Fibroblast of lung (primary cell): Measurements from ENCODE around the gene MAS1L. TPM values are rescaled to one million over a fixed set of nuclear protein-coding genes. Genes with fewer than 3 reads are reported as not detected.

ENCODE experiments used
- DNase-seq, 2 donors: peaks; one replicate each; pipeline versions ENCODE4 v3.0.0 to v3.0.0-alpha.2; 2010; ENCODE audit warnings: low read depth in 2 of 2
- H2AFZ ChIP-seq: 2 replicates; pipeline ENCODE4 v1.5.1; 2012; ENCODE audit warnings: low read length, control low read depth, inconsistent platforms
- H3K27ac ChIP-seq: 2 replicates; pipeline ENCODE4 v1.5.1; 2011; ENCODE audit warnings: low read length, control low read depth; ENCODE audit not compliant: insufficient read depth
- H3K27me3 ChIP-seq: 2 replicates; pipeline ENCODE4 v1.5.1; 2011; ENCODE audit warnings: mild to moderate bottlenecking, low read length; ENCODE audit not compliant: control insufficient read depth, insufficient read depth
- H3K36me3 ChIP-seq: 2 replicates; pipeline ENCODE4 v1.5.1; 2011; ENCODE audit warnings: low read length; ENCODE audit not compliant: control insufficient read depth, insufficient read depth
- H3K4me1 ChIP-seq: 2 replicates; pipeline ENCODE4 v1.5.1; 2011; ENCODE audit warnings: low read length; ENCODE audit not compliant: control insufficient read depth, insufficient read depth; ENCODE audit errors: extremely low read depth
- H3K4me2 ChIP-seq: 2 replicates; pipeline ENCODE4 v1.5.1; 2011; ENCODE audit warnings: low read length, control low read depth; ENCODE audit not compliant: insufficient read depth; ENCODE audit errors: extremely low read depth
- H3K4me3 ChIP-seq, 4 experiments: fragments of 200-600 bp in 1 of 4; sonication (generic) in 1 of 4; replicated peaks in 1 of 4; 2 replicates each; pipeline ENCODE4 v1.5.1; 2011 to 2016; ENCODE audit warnings: low read length in 4 of 4, low read depth in 3 of 4, mild to moderate bottlenecking in 3 of 4, control low read depth in 2 of 4, inconsistent platforms in 1 of 4, mixed read lengths in 1 of 4; ENCODE audit not compliant: insufficient read depth in 1 of 4; ENCODE audit errors: control extremely low read depth in 1 of 4
- H3K79me2 ChIP-seq: 2 replicates; pipeline ENCODE4 v1.5.1; 2012; ENCODE audit warnings: mild to moderate bottlenecking, low read length, inconsistent platforms; ENCODE audit not compliant: control insufficient read depth, insufficient read depth
- H3K9ac ChIP-seq: 2 replicates; pipeline ENCODE4 v1.5.1; 2011; ENCODE audit warnings: mild to moderate bottlenecking, low read length, control low read depth; ENCODE audit not compliant: insufficient read depth
- H3K9me3 ChIP-seq: 2 replicates; pipeline ENCODE4 v1.5.1; 2012; ENCODE audit warnings: low read depth, low read length; ENCODE audit not compliant: control insufficient read depth, insufficient read depth
- H4K20me1 ChIP-seq: 2 replicates; pipeline ENCODE4 v1.5.1; 2011; ENCODE audit warnings: low read length; ENCODE audit not compliant: control insufficient read depth, insufficient read depth; ENCODE audit errors: extremely low read depth
- EZH2 ChIP-seq: IDR thresholded peaks from 2 replicates; pipeline ENCODE4 v1.5.1; 2012; ENCODE audit warnings: low read length, control low read depth, mild to moderate bottlenecking; ENCODE audit errors: missing control alignments
- polyA plus RNA-seq, 2 donors: library from polyadenylated mRNA; depleted of rRNA in 1 of 2; stranded (reverse) in 1 of 2; unstranded in 1 of 2; fragments of >200 nt; gene quantifications; 2 replicates each; pipeline ENCODE4 v1.2.1, GENCODE V29; 2011 to 2012; ENCODE audit warnings: missing spikeins in 1 of 2
- total RNA-seq: library from RNA; depleted of rRNA; stranded (reverse); fragments of >200 nt; gene quantifications from 2 replicates; pipeline ENCODE4 v1.2.1, GENCODE V29; 2014
- TF ChIP-seq, protein P1 (sequence below), 2 donors: IDR thresholded peaks in 1 of 2; conservative IDR thresholded peaks in 1 of 2; 1 replicate in 1 of 2; 2 replicates in 1 of 2; pipeline ENCODE4 v1.5.1; 2011 to 2012; ENCODE audit warnings: low read length in 2 of 2, control low read depth in 1 of 2, inconsistent platforms in 1 of 2, low read depth in 1 of 2, mild to moderate bottlenecking in 1 of 2

The MAS1L gene
- total and polyA plus RNA-seq, 2 donors (not counting 1 experiment from before 2014, with no cell fraction given): not detected

DNA sequence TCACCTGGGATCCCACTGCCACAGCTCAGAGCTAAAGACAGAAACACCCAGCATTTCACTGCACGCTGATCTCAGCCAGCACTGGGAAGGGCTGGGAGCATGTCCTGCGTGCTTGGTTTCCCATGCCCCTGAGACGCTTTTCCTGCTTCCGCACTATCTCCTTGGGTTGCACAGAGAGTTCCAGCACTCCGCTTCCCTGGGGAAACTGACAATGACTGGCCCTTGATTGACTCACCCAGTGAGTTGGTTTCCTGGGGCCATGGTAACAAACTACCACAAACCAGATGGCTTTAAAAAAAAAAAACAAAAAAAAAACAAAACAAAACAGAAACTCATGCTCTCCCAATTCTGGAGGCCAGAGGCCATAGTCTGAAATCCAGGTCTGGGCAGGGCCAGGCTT is 14.8 kb upstream of the MAS1L start:
- Histone ChIP-seq H3K27ac (no peak overlapping the region), H3K27me3 (no peaks in the 10 kb centered on the region), H3K36me3 (no peaks in the 10 kb centered on the region), H3K9me3 (no peaks in the 10 kb centered on the region), H3K4me3 (no peak overlapping the region), H4K20me1 (no peaks in the 10 kb centered on the region), H3K4me1 (no peaks in the 10 kb centered on the region), H3K4me2 (no peak overlapping the region), H2AFZ (no peak overlapping the region), H3K79me2 (no peaks in the 10 kb centered on the region), H3K9ac (no peak overlapping the region)
- no peak for DNase-seq
- TF ChIP-seq EZH2: no peak
- TF ChIP-seq, protein P1, sequence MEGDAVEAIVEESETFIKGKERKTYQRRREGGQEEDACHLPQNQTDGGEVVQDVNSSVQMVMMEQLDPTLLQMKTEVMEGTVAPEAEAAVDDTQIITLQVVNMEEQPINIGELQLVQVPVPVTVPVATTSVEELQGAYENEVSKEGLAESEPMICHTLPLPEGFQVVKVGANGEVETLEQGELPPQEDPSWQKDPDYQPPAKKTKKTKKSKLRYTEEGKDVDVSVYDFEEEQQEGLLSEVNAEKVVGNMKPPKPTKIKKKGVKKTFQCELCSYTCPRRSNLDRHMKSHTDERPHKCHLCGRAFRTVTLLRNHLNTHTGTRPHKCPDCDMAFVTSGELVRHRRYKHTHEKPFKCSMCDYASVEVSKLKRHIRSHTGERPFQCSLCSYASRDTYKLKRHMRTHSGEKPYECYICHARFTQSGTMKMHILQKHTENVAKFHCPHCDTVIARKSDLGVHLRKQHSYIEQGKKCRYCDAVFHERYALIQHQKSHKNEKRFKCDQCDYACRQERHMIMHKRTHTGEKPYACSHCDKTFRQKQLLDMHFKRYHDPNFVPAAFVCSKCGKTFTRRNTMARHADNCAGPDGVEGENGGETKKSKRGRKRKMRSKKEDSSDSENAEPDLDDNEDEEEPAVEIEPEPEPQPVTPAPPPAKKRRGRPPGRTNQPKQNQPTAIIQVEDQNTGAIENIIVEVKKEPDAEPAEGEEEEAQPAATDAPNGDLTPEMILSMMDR (conservative IDR thresholded peaks at IDR 0.05 in 1 of 2, IDR thresholded peaks at IDR 0.05 in 1 of 2; ENCODE audit: low read depth in 1 of 2, low read length in 2 of 2): no peak

DNA sequence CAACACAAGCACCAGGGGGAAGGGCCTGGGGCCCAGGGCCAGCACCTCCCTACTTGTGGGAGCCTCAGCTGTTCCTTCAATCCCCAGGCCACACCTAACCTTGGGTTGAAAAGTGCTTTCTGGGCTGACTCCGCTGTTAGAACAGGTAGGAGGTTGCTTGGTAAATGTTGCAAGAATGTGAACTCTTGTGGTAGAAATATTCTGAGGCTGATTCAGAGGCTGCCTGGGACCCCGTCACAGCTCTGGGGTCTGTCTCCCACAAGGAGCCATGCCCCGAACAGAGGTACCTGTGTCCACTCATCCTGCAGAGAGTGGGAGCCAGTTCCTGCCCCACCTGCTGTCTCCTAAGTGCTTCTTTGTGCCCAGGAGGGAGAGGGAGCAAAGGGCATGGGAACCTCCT is 14.4 kb upstream of the MAS1L start:
- no peak for TF ChIP-seq EZH2
- TF ChIP-seq, protein P1 (conservative IDR thresholded peaks at IDR 0.05 in 1 of 2, IDR thresholded peaks at IDR 0.05 in 1 of 2; ENCODE audit: low read depth in 1 of 2, low read length in 2 of 2): no peak
- Histone ChIP-seq H3K9me3 (no peaks in the 10 kb centered on the region), H3K4me3 (no peak overlapping the region), H4K20me1 (no peaks in the 10 kb centered on the region), H3K4me1 (no peaks in the 10 kb centered on the region), H3K79me2 (no peaks in the 10 kb centered on the region), H3K27me3 (no peaks in the 10 kb centered on the region), H3K4me2 (no peak overlapping the region), H3K36me3 (no peaks in the 10 kb centered on the region), H2AFZ (no peak overlapping the region), H3K9ac (no peak overlapping the region), H3K27ac (no peak overlapping the region)
- DNase-seq: no peak

DNA sequence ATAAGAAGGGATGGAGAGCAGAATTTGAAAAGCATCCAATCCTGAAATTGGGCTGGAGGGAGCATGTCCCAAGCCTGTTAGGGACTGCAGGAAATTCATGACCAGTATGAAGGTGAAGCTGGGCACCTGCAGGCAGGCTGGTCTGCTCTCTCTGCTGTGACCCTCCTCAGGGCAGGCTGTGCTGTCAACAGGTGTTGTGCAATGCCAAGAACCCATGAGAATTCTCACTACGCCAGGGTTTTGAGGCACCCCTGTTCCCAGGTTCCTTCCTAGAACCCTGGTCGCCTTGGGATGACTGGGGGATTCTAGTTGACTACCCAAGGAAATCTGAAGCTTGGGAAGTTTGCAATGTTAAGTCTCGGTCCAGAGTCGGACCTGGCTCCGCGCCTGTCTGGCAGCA is 13.3 kb upstream of the MAS1L start:
- no peak overlapping the region for H3K4me3 ChIP-seq
- DNase-seq: no peak
- H3K27me3 ChIP-seq: no peaks in the 10 kb centered on the region
- TF ChIP-seq, protein P1 (conservative IDR thresholded peaks at IDR 0.05 in 1 of 2, IDR thresholded peaks at IDR 0.05 in 1 of 2; ENCODE audit: low read depth in 1 of 2, low read length in 2 of 2): no peak
- TF ChIP-seq EZH2: no peak
- no peaks in the 10 kb centered on the region for H3K9me3 ChIP-seq
- H3K27ac ChIP-seq: no peak overlapping the region
- no peaks in the 10 kb centered on the region for H3K36me3 ChIP-seq
- no peak overlapping the region for H3K9ac ChIP-seq
- no peaks in the 10 kb centered on the region for H3K4me1 ChIP-seq
- no peak overlapping the region for H3K4me2 ChIP-seq
- no peak overlapping the region for H2AFZ ChIP-seq
- H3K79me2 ChIP-seq: no peaks in the 10 kb centered on the region
- no peaks in the 10 kb centered on the region for H4K20me1 ChIP-seq
